ENCODE data around the gene RNPEP.

RNPEP gene

GRCh38 chr1:201941420-201942128, 40.9 kb upstream of the RNPEP start:
- Histone ChIP-seq H3K27ac (replicated peaks) (no peak overlapping the region), H3K4me3 (replicated peaks; ENCODE audit: insufficient read depth, low read length) (no peak overlapping the region), H3K27me3 (ENCODE audit: insufficient read depth, poor library complexity, severe bottlenecking) (peaks cover 14% of the 10 kb centered on the region)
- TF ChIP-seq GABPA (IDR thresholded peaks at IDR 0.05; ENCODE audit: low read depth) (no peak), SPI1 (IDR thresholded peaks at IDR 0.05; ENCODE audit: borderline replicate concordance, low read depth) (no peak)
- no peak for DNase-seq (ENCODE audit: low read depth in 1 of 2, low spot score in 1 of 2)

- Histone ChIP-seq H3K27ac (replicated peaks) (no peak overlapping the region), H3K4me3 (replicated peaks; ENCODE audit: insufficient read depth, low read length) (no peak overlapping the region), H3K27me3 (ENCODE audit: insufficient read depth, poor library complexity, severe bottlenecking) (peaks cover 17% of the 10 kb centered on the region)
- no peak for DNase-seq (ENCODE audit: low read depth in 1 of 2, low spot score in 1 of 2)
- TF ChIP-seq POLR2AphosphoS5 (IDR thresholded peaks at IDR 0.05; ENCODE audit: low read depth) = no peak
- no peak for TF ChIP-seq SPI1 (IDR thresholded peaks at IDR 0.05; ENCODE audit: borderline replicate concordance, low read depth)
- TF ChIP-seq GABPA (IDR thresholded peaks at IDR 0.05; ENCODE audit: low read depth) = no peak
- TF ChIP-seq CTCF (IDR thresholded peaks at IDR 0.05; ENCODE audit: insufficient read depth, low read length) = no peak
Measured at GRCh38 chr1:201942129-201942495, 40.3 kb upstream of the RNPEP start.

- Histone ChIP-seq H3K27me3 (ENCODE audit: insufficient read depth, poor library complexity, severe bottlenecking) (peaks cover 17% of the 10 kb centered on the region), H3K27ac (replicated peaks) (no peak overlapping the region), H3K4me3 (replicated peaks; ENCODE audit: insufficient read depth, low read length) (no peak overlapping the region)
- no peak for DNase-seq (ENCODE audit: low read depth in 1 of 2, low spot score in 1 of 2)
- TF ChIP-seq REST (IDR thresholded peaks at IDR 0.05; ENCODE audit: insufficient replicate concordance, low read depth) = no peak
- TF ChIP-seq CTCF (IDR thresholded peaks at IDR 0.05; ENCODE audit: insufficient read depth, low read length) = no peak
Measured at GRCh38 chr1:201944002-201944401, 38.4 kb upstream of the RNPEP start.

- TF ChIP-seq POLR2AphosphoS5 (IDR thresholded peaks at IDR 0.05; ENCODE audit: low read depth) (no peak), GABPA (IDR thresholded peaks at IDR 0.05; ENCODE audit: low read depth) (no peak), CTCF (IDR thresholded peaks at IDR 0.05; ENCODE audit: insufficient read depth, low read length) (no peak)
- DNase-seq (ENCODE audit: low read depth in 1 of 2, low spot score in 1 of 2) = no peak
- Histone ChIP-seq H3K27me3 (ENCODE audit: insufficient read depth, poor library complexity, severe bottlenecking) (peaks cover 17% of the 10 kb centered on the region), H3K27ac (replicated peaks) (no peak overlapping the region), H3K4me3 (replicated peaks; ENCODE audit: insufficient read depth, low read length) (no peak overlapping the region)
Measured at GRCh38 chr1:201944639-201945038, 37.8 kb upstream of the RNPEP start.

GRCh38 chr1:201945157-201945556, 37.3 kb upstream of the RNPEP start:
- peaks cover 17% of the 10 kb centered on the region for H3K27me3 ChIP-seq (ENCODE audit: insufficient read depth, poor library complexity, severe bottlenecking)
- TF ChIP-seq CTCF (IDR thresholded peaks at IDR 0.05; ENCODE audit: insufficient read depth, low read length) (no peak), GABPA (IDR thresholded peaks at IDR 0.05; ENCODE audit: low read depth) (no peak), REST (IDR thresholded peaks at IDR 0.05; ENCODE audit: insufficient replicate concordance, low read depth) (no peak), SPI1 (IDR thresholded peaks at IDR 0.05; ENCODE audit: borderline replicate concordance, low read depth) (no peak)
- no peak overlapping the region for H3K27ac ChIP-seq (replicated peaks)
- no peak for DNase-seq (ENCODE audit: low read depth in 1 of 2, low spot score in 1 of 2)
- H3K4me3 ChIP-seq (replicated peaks; ENCODE audit: insufficient read depth, low read length) = no peak overlapping the region

All from HL-60 (cell line).